Naive thymus-derived CD8-positive, alpha-beta T cell (primary cell): ENCODE results near the gene LDLRAD4. TPM values are rescaled to one million over a fixed set of nuclear protein-coding genes. Genes with fewer than 3 reads are reported as not detected.
A peak's percentile ranks its signal among the peaks of the same experiment; 100 is the strongest.

Source experiments
- ATAC-seq, 2 donors: fragments of 150-1000 bp; cut with Tn5 transposase in 1 of 2; sonication (Bioruptor Pico), chemical (Tn5 transposase) in 1 of 2; 1 replicate in 1 of 2; 2 replicates in 1 of 2; pipeline ENCODE4 v1.10.0; 2021; ENCODE audit warnings: mild to moderate bottlenecking in 2 of 2, moderate library complexity in 2 of 2
- POLR2A ChIA-PET: fragments of 350-600 bp; sonication (Branson Sonifier 250); formaldehyde crosslinking; loops from one replicate; lab custom pipeline; 2021; ENCODE audit warnings: antibody characterized with exemption; lab: Charles Lee
- DNase-seq, 10 donors: peaks; one replicate each; pipeline versions ENCODE4 v3.0.0 to v3.0.0-alpha.2; 2020 to 2022
- H3K27ac Mint-ChIP-seq, 10 donors: one replicate each; pipeline ENCODE4 v1.8.0; 2020 to 2022; ENCODE audit warnings: mild to moderate bottlenecking in 10 of 10, mixed read lengths in 10 of 10, moderate library complexity in 4 of 10, inconsistent platforms in 1 of 10
- H3K27me3 Mint-ChIP-seq, 5 donors: one replicate each; pipeline ENCODE4 v1.8.0; 2021 to 2022; ENCODE audit warnings: mixed read lengths in 5 of 5
- H3K36me3 Mint-ChIP-seq, 3 donors: one replicate each; pipeline ENCODE4 v1.8.0; 2020 to 2022; ENCODE audit warnings: mixed read lengths in 3 of 3, mild to moderate bottlenecking in 2 of 3, inconsistent platforms in 1 of 3
- H3K4me1 Mint-ChIP-seq, 4 donors: one replicate each; pipeline ENCODE4 v1.8.0; 2021 to 2022; ENCODE audit warnings: mixed read lengths in 4 of 4
- H3K4me3 Mint-ChIP-seq, 10 donors: one replicate each; pipeline ENCODE4 v1.8.0; 2020 to 2022; ENCODE audit warnings: mild to moderate bottlenecking in 10 of 10, mixed read lengths in 10 of 10, moderate library complexity in 6 of 10, inconsistent platforms in 1 of 10
- H3K9me3 Mint-ChIP-seq, 9 donors: one replicate each; pipeline ENCODE4 v1.8.0; 2020 to 2022; ENCODE audit warnings: mixed read lengths in 9 of 9, mild to moderate bottlenecking in 3 of 9, inconsistent platforms in 1 of 9, moderate library complexity in 1 of 9
- polyA plus RNA-seq, 3 donors: library from polyadenylated mRNA; unstranded; fragments of 300-500 nt; fragmentation: Illumina TruSeq; gene quantifications; one replicate each; pipeline ENCODE4 v1.2.3, GENCODE V29; 2021
- total RNA-seq, 8 experiments: library from RNA in 2 of 8; stranded (reverse) in 2 of 8; gene quantifications; one replicate each; pipeline ENCODE4 v1.2.3 and lab custom pipeline; 2021 to 2026

Gene LDLRAD4
- total and polyA plus RNA-seq, 5 experiments from 2014 or later = 11.4 to 56.8 (median 17.6) TPM

DNA sequence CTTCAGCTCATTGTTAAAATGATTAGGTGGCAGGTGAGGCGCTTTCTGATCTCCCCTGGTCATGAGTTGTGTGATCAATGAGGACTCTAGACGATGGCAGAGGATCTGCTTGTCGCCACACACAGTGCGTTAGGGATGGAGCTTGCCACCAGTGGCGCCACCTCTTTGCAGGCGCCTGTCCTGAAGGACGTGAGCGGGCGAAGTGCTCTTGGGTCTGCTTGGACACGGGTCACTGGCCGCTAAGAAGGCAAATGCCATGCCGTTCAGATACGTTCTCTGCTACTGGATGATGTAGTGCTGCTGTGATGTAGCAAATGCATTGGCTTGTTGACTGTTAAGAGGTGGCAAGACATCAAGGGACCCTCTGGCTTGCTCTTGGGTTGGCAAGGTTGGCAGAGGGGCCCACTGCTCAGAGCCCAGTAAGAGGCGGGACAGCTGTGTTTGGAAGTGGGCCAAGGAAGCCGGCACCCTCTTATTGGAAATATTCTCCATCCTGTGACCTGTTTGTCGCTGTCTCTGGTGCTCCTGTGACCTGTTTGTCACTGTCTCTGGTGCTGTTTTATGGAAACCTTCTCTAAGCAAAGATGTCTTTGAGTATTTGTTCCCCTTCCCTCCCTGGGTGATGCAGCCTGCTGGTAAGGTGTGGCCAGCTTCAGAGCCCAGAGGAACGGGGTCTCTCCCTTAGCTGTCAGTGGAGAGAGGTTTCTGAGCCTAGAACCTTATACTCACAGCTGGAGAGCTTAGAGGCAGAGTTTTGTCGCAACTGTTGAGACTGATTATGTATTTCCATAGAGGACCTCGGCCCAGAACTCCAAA, 14.6 kb downstream of the LDLRAD4 start:
- Mint-ChIP-seq H3K4me1 (peaks cover 0 to 24% (median 14%) of the 10 kb centered on the region in 4 donors), H3K36me3 (peaks cover 0 to 3% (median 2%) of the 10 kb centered on the region in 3 donors), H3K4me3 (no peak overlapping the region), H3K27me3 (no peaks in the 10 kb centered on the region), H3K9me3 (no peaks in the 10 kb centered on the region), H3K27ac (peak overlapping the region in 5 of 10 donors; percentile 7 to 74 (median 65))
- ATAC-seq = no peak
- POLR2A ChIA-PET = no interaction called here
- DNase-seq = no peak

DNA sequence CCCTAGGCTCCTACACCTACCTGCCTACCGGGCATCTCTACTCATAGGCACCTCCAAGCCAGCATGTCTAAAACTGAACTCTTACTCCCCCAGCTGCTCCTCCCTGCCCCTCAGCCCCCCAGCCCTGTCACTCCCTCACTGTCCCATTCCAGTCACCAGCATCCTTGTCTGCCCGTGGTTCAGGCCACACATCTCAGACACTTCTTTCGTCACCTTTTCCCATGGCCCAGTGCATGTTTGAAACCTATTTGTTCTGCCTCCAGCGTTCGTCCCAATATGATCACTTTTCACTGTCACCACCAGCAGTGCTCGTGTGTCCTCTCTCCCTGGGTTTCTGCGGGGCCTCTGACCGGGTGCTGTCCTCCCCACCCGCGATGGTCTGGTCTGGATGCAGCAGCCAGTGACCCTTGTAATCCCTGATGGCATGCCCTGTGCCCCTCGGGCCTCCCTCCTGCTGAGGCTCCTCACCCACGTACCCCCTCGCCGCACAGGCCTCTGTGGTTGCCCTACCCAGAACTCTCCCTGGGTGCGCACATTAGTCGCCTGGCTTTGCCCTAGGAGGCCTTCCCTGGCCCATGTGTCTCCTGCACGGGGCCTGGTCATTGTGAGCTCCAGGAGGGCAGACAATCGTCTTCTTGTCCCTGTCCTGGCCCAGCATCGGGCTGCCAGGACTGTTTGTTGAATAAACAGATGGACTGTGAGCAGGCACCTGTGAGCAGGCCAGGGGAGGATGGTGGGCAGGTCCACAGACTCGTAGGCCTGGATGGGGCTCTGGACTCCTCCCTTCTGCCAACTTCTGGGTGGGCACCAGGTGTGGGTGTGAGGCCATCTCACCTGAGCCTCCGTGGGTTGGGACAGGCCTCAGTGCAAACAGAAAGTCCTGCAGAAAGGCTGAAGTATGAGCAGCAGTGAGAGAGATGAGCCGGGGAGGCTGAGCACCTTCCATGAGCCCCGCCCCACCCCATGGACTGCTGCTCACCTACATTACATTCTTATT, 15.5 kb downstream of the LDLRAD4 start:
- Mint-ChIP-seq H3K27ac (peak overlapping the region in 6 of 10 donors; percentile 7 to 70 (median 40)), H3K9me3 (no peaks in the 10 kb centered on the region), H3K4me1 (peaks cover 0 to 21% (median 12%) of the 10 kb centered on the region in 4 donors), H3K27me3 (no peaks in the 10 kb centered on the region), H3K36me3 (peaks cover 0 to 3% (median 2%) of the 10 kb centered on the region in 3 donors), H3K4me3 (no peak overlapping the region)
- DNase-seq (no peak), ATAC-seq (no peak)
- POLR2A ChIA-PET = no interaction called here

- DNase-seq = no peak
- no peaks in the 10 kb centered on the region for H3K27me3 Mint-ChIP-seq
- H3K4me3 Mint-ChIP-seq = no peak overlapping the region
- no peaks in the 10 kb centered on the region for H3K9me3 Mint-ChIP-seq
- H3K27ac Mint-ChIP-seq = no peak overlapping the region
- H3K36me3 Mint-ChIP-seq = no peaks in the 10 kb centered on the region
- ATAC-seq = no peak
- POLR2A ChIA-PET = no interaction called here
- peaks cover 0 to 12% (median 7%) of the 10 kb centered on the region in 4 donors for H3K4me1 Mint-ChIP-seq
These were observed 16.9 kb downstream of the LDLRAD4 start for GRCh38 chr18:13235421-13235831.

DNA sequence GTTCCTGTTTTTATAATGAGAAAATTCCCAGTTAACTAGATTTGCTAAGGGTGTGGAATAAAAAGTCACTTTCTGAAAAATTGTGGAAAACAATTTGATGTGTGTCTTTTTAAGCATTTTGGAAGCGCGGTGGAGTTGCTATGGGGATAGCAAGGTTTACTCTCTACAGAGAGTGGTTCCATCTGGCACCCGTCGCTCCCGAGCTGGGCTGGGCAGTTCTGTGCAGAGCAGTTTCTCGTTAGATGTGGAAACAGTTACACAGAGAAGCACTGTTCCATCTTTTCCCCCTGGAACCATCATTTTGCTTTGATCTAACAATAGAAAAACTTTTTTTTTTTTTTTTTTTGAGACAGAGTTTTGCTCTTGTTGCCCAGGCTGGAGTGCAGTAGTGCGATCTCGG, 17.4 kb downstream of the LDLRAD4 start:
- Mint-ChIP-seq H3K36me3 (no peaks in the 10 kb centered on the region), H3K4me3 (no peak overlapping the region), H3K4me1 (peaks cover 0 to 12% (median 8%) of the 10 kb centered on the region in 4 donors), H3K27me3 (no peaks in the 10 kb centered on the region), H3K9me3 (no peaks in the 10 kb centered on the region), H3K27ac (peak overlapping the region in 1 of 10 donors; percentile 65)
- POLR2A ChIA-PET = no interaction called here
- ATAC-seq (no peak), DNase-seq (no peak)

DNA sequence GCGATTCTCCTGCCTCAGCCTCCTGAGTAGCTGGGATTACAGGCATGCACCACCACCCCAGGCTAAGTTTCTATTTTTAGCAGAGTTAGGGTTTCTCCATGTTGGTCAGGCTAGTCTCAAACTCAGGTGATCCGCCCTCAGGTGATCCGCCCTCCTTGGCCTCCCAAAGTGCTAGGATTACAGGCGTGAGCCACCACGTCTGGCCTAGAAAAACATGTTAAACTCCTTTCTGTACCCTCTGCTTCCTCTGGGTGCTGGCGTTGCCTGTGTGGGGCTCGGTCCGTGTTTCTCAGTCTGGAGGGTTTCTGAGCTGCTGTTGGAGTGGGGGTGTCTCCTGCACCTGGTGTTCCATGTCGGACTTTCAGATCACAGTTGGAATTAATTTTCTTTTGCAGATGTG, 17.9 kb downstream of the LDLRAD4 start:
- Mint-ChIP-seq H3K9me3 (no peaks in the 10 kb centered on the region), H3K36me3 (no peaks in the 10 kb centered on the region), H3K27ac (peak overlapping the region in 1 of 10 donors; percentile 35), H3K4me3 (no peak overlapping the region), H3K4me1 (peaks cover 0 to 12% (median 8%) of the 10 kb centered on the region in 4 donors), H3K27me3 (no peaks in the 10 kb centered on the region)
- DNase-seq (no peak), ATAC-seq (no peak)
- POLR2A ChIA-PET = no interaction called here

DNA sequence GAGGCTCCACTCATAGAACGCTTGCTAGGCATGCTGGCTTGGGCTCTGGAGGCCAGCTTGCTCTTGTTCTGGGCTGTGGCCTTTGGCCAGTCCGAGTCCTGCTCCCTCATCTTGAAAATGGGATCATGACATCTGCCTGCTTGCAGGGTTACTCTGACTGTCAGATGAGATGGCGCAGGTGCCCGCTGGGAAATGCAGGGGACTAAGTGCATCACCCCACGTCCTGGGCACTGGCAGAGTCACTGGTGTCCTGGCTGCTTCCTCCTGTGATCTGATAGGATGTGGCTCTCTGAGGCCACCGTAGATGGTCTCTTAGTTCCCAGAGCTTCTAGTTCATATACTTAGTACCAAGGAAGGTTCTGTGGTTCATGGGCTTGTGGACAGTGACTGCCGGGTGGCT, 18.5 kb downstream of the LDLRAD4 start:
- peaks cover 0 to 12% (median 8%) of the 10 kb centered on the region in 4 donors for H3K4me1 Mint-ChIP-seq
- ATAC-seq (no peak), DNase-seq (no peak)
- POLR2A ChIA-PET = no interaction called here
- no peaks in the 10 kb centered on the region for H3K9me3 Mint-ChIP-seq
- H3K27me3 Mint-ChIP-seq = no peaks in the 10 kb centered on the region
- no peak overlapping the region for H3K4me3 Mint-ChIP-seq
- H3K36me3 Mint-ChIP-seq = no peaks in the 10 kb centered on the region
- H3K27ac Mint-ChIP-seq = peak overlapping the region in 4 of 10 donors; percentile 4 to 25 (median 18)

DNA sequence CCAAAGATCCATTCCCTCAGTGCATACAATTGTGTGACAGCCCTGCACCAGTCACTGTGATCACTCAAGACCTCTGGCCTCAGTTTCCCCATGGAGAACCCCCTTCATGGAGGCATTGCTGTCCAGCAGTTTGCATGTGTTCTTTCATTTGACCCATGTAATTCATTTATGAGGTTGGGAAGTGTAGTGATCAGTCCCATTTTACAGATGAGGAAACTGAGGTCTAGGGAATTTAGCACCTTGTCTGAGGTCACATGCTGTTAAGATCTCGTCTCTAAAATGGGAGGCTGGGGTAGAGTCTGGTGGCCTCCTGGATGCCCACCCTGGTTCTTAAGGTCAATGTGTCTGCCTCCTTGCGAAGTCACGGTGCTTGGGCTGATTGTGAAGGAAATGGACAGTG, 19.1 kb downstream of the LDLRAD4 start:
- Mint-ChIP-seq H3K9me3 (no peaks in the 10 kb centered on the region), H3K27ac (peak overlapping the region in 3 of 10 donors; percentile 26 to 30 (median 27)), H3K27me3 (no peaks in the 10 kb centered on the region), H3K4me1 (peaks cover 0 to 9% (median 4%) of the 10 kb centered on the region in 4 donors), H3K4me3 (no peak overlapping the region), H3K36me3 (no peaks in the 10 kb centered on the region)
- no peak for DNase-seq
- POLR2A ChIA-PET = no interaction called here
- no peak for ATAC-seq

- Mint-ChIP-seq H3K27me3 (no peaks in the 10 kb centered on the region), H3K36me3 (no peaks in the 10 kb centered on the region), H3K4me3 (no peak overlapping the region), H3K4me1 (peaks cover 0 to 5% (median 2%) of the 10 kb centered on the region in 4 donors), H3K9me3 (peaks cover 0 to 8% (median 0%) of the 10 kb centered on the region in 9 donors), H3K27ac (peak overlapping the region in 5 of 10 donors; percentile 25 to 74 (median 49))
- POLR2A ChIA-PET = no interaction called here
- no peak for DNase-seq
- ATAC-seq = no peak
These were observed 20.8 kb downstream of the LDLRAD4 start for GRCh38 chr18:13239171-13239956.

DNA sequence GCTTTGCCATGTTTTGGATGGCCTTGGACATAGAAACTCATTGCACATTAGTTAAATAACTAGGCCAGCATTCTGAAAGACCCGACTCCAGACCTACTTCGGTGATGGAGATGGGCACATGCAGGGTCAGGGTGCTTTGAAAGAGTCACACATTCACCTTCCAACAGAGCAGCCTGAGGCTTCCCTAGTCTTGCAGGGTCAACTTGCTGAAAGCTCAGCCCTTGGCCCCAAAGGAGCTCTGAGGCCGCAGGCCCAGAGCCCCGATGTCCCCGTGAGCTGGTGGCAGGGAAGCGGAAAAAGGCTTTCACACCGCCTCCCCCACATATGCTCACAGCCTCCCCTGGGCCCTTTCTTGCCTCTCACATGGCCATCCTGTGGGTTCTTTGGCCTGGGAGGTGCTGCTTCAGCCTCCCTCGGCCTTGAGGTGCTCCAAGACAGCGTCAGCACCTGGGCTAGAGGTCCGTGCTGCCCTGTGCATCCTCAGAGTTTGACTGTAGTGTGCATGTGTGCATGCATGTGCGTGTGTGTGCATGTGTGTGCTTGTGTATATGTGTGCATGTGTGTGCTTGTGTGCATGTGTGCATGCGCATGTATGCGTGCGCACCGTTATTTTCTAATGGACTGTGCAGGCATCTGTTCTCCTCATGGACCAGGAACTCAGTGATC, 21.6 kb downstream of the LDLRAD4 start:
- Mint-ChIP-seq H3K27me3 (no peaks in the 10 kb centered on the region), H3K4me3 (no peak overlapping the region), H3K9me3 (peaks cover 0 to 12% (median 0%) of the 10 kb centered on the region in 9 donors), H3K4me1 (peaks cover 0 to 5% (median 2%) of the 10 kb centered on the region in 4 donors), H3K36me3 (no peaks in the 10 kb centered on the region), H3K27ac (peak overlapping the region in 3 of 10 donors; percentile 7 to 56 (median 40))
- POLR2A ChIA-PET = no interaction called here
- DNase-seq (no peak), ATAC-seq (no peak)

DNA sequence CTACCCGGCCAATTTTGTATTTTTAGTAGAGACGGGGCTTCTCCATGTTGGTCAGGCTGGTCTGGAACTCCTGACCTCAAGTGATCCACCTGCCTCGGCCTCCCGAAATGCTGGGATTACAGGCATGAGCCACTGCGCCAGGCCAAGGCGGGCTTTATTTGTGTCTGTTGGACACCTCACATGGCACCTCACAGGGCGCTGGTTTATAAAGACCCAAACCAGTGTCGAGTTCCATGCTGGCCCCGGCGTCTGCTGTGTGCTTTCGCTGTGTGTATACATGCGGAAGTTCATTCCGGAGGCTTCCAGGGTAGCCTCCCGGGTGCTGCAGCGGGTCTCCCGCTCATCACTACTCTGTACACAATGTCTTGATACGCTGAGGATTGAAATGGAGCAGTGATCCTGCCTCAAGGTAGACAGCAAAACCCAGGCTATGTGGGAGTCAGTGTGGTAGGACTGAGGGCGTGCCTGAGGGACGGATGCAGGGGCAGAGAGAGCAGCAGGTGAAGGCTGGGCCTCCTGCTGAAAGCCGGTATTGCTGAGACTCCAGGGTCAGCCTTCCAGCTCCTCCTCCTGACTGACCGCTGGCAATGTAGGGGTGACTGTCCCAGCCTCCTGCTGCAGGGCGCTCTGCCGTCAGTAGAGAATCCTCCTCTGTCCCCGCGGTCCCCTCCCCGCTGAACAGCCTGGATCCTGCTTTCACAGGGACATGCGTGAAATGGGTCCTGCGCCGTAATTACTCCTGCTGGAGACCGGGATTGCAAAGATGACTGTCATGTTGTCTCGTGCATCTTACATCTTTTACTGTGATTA, 22.7 kb downstream of the LDLRAD4 start:
- Mint-ChIP-seq H3K27me3 (no peaks in the 10 kb centered on the region), H3K9me3 (peaks cover 0 to 12% (median 0%) of the 10 kb centered on the region in 9 donors)
- POLR2A ChIA-PET = no interaction called here

DNA sequence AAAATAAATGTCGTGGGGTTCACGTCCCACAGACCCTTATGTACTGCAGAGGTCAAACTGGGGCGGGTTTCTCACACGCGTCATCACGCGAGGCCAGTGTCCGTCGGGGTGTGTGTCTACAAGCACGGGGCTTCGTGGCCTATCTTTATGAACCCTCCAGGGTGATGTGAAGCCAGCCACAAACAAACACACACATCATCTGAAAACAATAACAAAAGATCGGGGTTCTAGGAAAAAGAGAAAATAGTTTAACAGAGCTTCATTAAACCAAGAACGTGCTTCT, 23.3 kb downstream of the LDLRAD4 start:
- Mint-ChIP-seq H3K27me3 (no peaks in the 10 kb centered on the region), H3K4me1 (peaks cover 0 to 9% (median 2%) of the 10 kb centered on the region in 4 donors)

More for the DNA sequence above, 22.7 kb downstream of the LDLRAD4 start:
- no peak for DNase-seq
- Mint-ChIP-seq H3K4me1 (peaks cover 0 to 9% (median 2%) of the 10 kb centered on the region in 4 donors), H3K36me3 (no peaks in the 10 kb centered on the region), H3K4me3 (no peak overlapping the region), H3K27ac (peak overlapping the region in 2 of 10 donors; percentile 44 to 72)
- ATAC-seq = no peak

More for the DNA sequence above, 23.3 kb downstream of the LDLRAD4 start:
- H3K36me3 Mint-ChIP-seq = no peaks in the 10 kb centered on the region
- no peak overlapping the region for H3K4me3 Mint-ChIP-seq
- H3K9me3 Mint-ChIP-seq = peaks cover 0 to 12% (median 0%) of the 10 kb centered on the region in 9 donors
- ATAC-seq = no peak
- DNase-seq = no peak
- POLR2A ChIA-PET = no interaction called here
- H3K27ac Mint-ChIP-seq = peak overlapping the region in 2 of 10 donors; percentile 44 to 72
